ENCODE results near the gene RAET1L.
"Not testable (repeated sequence)": the region's sequence is repeated elsewhere in the genome, so short reads cannot be mapped to it uniquely, and the experiment has no call there.

The RAET1L gene

GRCh38 chr6:150005761-150006651 lies 19.3 kb downstream of the RAET1L start:
- peaks cover 5% of the 10 kb centered on the region for H3K4me1 ChIP-seq (ENCODE audit: insufficient read depth, low read length)
- H3K36me3 ChIP-seq (ENCODE audit: insufficient read depth, low read length), result no peaks in the 10 kb centered on the region
- peak overlapping the region; percentile 79 for H2AFZ ChIP-seq (ENCODE audit: low read depth, low read length)
- no peaks in the 10 kb centered on the region for H3K9me3 ChIP-seq (ENCODE audit: low read length)
- H3K4me3 ChIP-seq (ENCODE audit: low read length), result peak overlapping the region; percentile 58
- H3K27me3 ChIP-seq (ENCODE audit: insufficient read depth, low read length), result peaks cover 21% of the 10 kb centered on the region

DNA sequence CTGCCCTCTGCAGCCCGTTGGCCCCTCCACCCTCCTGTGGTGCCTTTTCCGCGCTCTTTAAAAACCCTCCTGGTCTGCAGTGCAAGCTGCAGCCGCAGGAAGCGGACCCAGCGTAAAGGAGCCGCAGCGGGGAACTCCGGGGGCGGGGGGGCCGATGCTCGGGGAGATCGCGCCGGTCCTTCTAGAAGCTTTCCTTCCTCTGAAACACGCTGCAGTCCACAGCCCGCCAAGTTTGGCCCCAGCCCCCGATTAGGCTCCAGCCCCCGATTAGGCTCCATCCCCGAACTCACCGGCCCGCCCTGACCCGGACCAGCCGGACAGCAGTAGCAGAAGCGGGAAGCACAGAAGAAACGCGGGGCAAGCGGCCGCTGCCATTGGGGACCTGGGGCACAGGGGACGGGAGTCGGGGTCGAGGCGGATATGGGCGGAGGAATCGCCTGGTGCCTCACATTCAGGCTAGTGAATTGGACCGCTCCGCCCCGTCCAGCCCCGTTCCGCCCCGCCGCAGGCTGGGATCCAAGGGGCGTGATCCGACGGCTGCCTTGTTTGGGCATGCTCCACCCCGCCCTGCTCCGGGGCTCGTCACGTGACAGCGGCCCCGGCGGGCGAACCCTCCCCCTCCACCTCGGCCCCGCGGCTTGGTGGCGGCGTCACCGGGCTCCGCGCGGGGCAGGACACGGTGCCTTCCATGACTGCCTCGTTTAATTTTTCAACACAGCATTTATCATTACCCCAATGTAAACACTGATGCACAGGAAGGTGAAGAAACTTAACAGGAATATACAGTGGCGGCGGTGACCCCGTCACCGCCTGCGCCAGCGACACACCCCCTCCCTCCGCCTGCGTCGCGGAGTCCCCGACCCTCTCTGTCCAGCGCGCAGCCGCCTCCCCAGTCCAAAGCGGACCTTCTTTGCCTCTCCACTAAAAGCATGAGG lies 20.3 kb downstream of the RAET1L start:
- Histone ChIP-seq H3K9me3 (ENCODE audit: low read length) (no peaks in the 10 kb centered on the region), H3K36me3 (ENCODE audit: insufficient read depth, low read length) (no peaks in the 10 kb centered on the region), H3K4me3 (ENCODE audit: low read length) (peak overlapping the region; percentile 58), H2AFZ (ENCODE audit: low read depth, low read length) (peak overlapping the region; percentile 79), H3K27me3 (ENCODE audit: insufficient read depth, low read length) (peaks cover 14% of the 10 kb centered on the region), H3K4me1 (ENCODE audit: insufficient read depth, low read length) (peaks cover 5% of the 10 kb centered on the region)

- H3K4me3 ChIP-seq (ENCODE audit: low read length), result peak overlapping the region; percentile 58
- H3K36me3 ChIP-seq (ENCODE audit: insufficient read depth, low read length), result no peaks in the 10 kb centered on the region
- H3K4me1 ChIP-seq (ENCODE audit: insufficient read depth, low read length), result peaks cover 5% of the 10 kb centered on the region
- H3K9me3 ChIP-seq (ENCODE audit: low read length), result no peaks in the 10 kb centered on the region
- peak overlapping the region; percentile 79 for H2AFZ ChIP-seq (ENCODE audit: low read depth, low read length)
- H3K27me3 ChIP-seq (ENCODE audit: insufficient read depth, low read length), result peaks cover 9% of the 10 kb centered on the region
Measured at GRCh38 chr6:150004101-150004782, 21.1 kb downstream of the RAET1L start.

GRCh38 chr6:150003599-150003998 lies 21.7 kb downstream of the RAET1L start:
- H3K9me3 ChIP-seq (ENCODE audit: low read length); H3K27me3 ChIP-seq (ENCODE audit: insufficient read depth, low read length); H3K36me3 ChIP-seq (ENCODE audit: insufficient read depth, low read length); H2AFZ ChIP-seq (ENCODE audit: low read depth, low read length); H3K4me1 ChIP-seq (ENCODE audit: insufficient read depth, low read length); H3K4me3 ChIP-seq (ENCODE audit: low read length): not testable (repeated sequence)

DNA sequence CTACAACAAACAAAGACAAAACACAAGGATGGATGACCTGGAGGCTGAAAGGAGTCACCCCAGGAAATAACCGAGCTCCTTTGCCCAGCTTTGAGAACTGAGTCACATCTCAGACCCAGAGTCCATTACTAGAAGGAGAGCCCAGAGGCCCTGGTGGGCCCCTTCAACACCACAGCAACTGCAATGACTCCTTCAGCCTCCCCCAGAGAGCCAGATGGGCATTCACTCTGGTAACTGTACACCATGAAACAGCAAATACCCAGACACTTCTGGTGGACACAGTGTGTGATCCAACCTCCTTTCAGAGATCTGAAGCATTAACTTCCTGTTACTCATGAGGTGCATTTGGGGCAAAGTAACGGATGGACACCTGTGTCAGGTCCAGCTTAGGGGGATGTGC lies 22.6 kb downstream of the RAET1L start:
- Histone ChIP-seq H2AFZ (ENCODE audit: low read depth, low read length) (no peak overlapping the region), H3K9me3 (ENCODE audit: low read length) (no peaks in the 10 kb centered on the region), H3K27me3 (ENCODE audit: insufficient read depth, low read length) (peaks cover 3% of the 10 kb centered on the region), H3K36me3 (ENCODE audit: insufficient read depth, low read length) (no peaks in the 10 kb centered on the region), H3K4me3 (ENCODE audit: low read length) (no peak overlapping the region), H3K4me1 (ENCODE audit: insufficient read depth, low read length) (peaks cover 5% of the 10 kb centered on the region)

DNA sequence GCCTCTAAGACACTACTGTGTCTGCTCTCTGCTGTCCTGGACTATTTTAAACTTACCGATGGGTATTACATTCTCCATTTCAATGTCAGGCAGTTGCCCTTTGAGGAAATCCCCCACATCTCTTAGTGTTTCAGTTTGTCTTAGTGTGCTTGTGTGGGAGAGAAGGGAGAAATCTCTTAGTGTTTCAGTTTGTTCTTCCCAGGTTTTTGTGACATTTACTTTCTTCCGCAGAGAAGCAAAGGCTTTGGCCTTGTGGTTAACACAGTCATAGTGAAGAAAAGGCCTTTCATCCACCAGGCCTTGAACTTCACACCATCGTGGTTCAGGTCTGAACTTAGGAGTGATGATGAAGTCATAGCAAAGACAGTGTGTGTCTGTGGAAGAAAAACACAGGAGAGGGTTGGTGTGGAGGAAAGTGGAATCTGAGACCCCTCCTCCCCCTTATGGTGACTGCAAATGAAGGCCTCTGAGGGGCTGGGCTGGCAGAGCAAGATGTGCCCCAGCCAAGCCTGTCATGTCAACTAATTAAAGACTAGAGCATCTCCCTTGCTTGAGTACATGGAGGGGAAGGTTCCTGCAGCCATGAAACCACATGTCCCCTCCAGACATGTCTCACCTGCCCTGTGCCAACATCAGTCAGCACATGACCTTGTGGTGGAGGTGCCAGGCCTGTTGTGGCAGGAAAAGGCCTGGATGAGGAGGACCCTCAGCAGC lies 23.9 kb downstream of the RAET1L start:
- peaks cover 2% of the 10 kb centered on the region for H3K27me3 ChIP-seq (ENCODE audit: insufficient read depth, low read length)
- H3K4me1 ChIP-seq (ENCODE audit: insufficient read depth, low read length), result peaks cover 5% of the 10 kb centered on the region
- H2AFZ ChIP-seq (ENCODE audit: low read depth, low read length), result no peak overlapping the region
- no peaks in the 10 kb centered on the region for H3K36me3 ChIP-seq (ENCODE audit: insufficient read depth, low read length)
- H3K4me3 ChIP-seq (ENCODE audit: low read length), result no peak overlapping the region
- H3K9me3 ChIP-seq (ENCODE audit: low read length), result no peaks in the 10 kb centered on the region

GRCh38 chr6:149999636-150000035 lies 25.7 kb downstream of the RAET1L start:
- Histone ChIP-seq H3K27me3 (ENCODE audit: insufficient read depth, low read length) (no peaks in the 10 kb centered on the region), H3K9me3 (ENCODE audit: low read length) (no peaks in the 10 kb centered on the region), H2AFZ (ENCODE audit: low read depth, low read length) (no peak overlapping the region), H3K36me3 (ENCODE audit: insufficient read depth, low read length) (no peaks in the 10 kb centered on the region), H3K4me1 (ENCODE audit: insufficient read depth, low read length) (peaks cover 5% of the 10 kb centered on the region), H3K4me3 (ENCODE audit: low read length) (no peak overlapping the region)

DNA sequence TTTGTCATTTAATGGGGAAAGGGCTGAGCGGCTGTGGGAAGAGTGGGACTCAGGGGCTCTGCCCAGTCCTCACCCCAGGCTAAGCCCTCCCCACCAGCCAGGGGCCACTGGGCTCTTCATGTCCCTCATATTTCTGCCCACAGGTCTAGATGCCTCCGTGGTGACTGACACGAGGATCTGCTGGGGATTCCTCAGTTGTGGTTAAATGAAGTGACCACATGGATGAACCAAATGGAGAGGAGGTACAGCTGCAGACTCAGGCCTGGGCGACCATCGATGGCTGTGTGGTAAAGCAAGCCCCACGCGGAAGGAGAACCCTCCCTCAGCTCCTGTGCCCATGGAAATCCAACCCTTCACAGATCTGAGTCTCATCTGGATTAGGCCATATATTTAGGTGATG lies 29.4 kb downstream of the RAET1L start:
- H3K27me3 ChIP-seq (ENCODE audit: insufficient read depth, low read length), result peaks cover 20% of the 10 kb centered on the region
- no peaks in the 10 kb centered on the region for H3K9me3 ChIP-seq (ENCODE audit: low read length)
- H3K4me3 ChIP-seq (ENCODE audit: low read length), result no peak overlapping the region
- H2AFZ ChIP-seq (ENCODE audit: low read depth, low read length), result no peak overlapping the region
- peaks cover 1% of the 10 kb centered on the region for H3K4me1 ChIP-seq (ENCODE audit: insufficient read depth, low read length)
- no peaks in the 10 kb centered on the region for H3K36me3 ChIP-seq (ENCODE audit: insufficient read depth, low read length)

GRCh38 chr6:149995235-149995750 lies 30.0 kb downstream of the RAET1L start:
- no peaks in the 10 kb centered on the region for H3K9me3 ChIP-seq (ENCODE audit: low read length)
- peaks cover 27% of the 10 kb centered on the region for H3K27me3 ChIP-seq (ENCODE audit: insufficient read depth, low read length)
- H3K4me1 ChIP-seq (ENCODE audit: insufficient read depth, low read length), result peaks cover 8% of the 10 kb centered on the region
- H3K4me3 ChIP-seq (ENCODE audit: low read length), result no peak overlapping the region
- H2AFZ ChIP-seq (ENCODE audit: low read depth, low read length), result no peak overlapping the region
- no peaks in the 10 kb centered on the region for H3K36me3 ChIP-seq (ENCODE audit: insufficient read depth, low read length)

- H3K9me3 ChIP-seq (ENCODE audit: low read length), result peaks cover 15% of the 10 kb centered on the region
- H3K36me3 ChIP-seq (ENCODE audit: insufficient read depth, low read length), result no peaks in the 10 kb centered on the region
- peaks cover 9% of the 10 kb centered on the region for H3K4me1 ChIP-seq (ENCODE audit: insufficient read depth, low read length)
- H2AFZ ChIP-seq (ENCODE audit: low read depth, low read length), result no peak overlapping the region
- peaks cover 55% of the 10 kb centered on the region for H3K27me3 ChIP-seq (ENCODE audit: insufficient read depth, low read length)
- no peak overlapping the region for H3K4me3 ChIP-seq (ENCODE audit: low read length)
Measured at GRCh38 chr6:149991838-149992237, 33.5 kb downstream of the RAET1L start.

DNA sequence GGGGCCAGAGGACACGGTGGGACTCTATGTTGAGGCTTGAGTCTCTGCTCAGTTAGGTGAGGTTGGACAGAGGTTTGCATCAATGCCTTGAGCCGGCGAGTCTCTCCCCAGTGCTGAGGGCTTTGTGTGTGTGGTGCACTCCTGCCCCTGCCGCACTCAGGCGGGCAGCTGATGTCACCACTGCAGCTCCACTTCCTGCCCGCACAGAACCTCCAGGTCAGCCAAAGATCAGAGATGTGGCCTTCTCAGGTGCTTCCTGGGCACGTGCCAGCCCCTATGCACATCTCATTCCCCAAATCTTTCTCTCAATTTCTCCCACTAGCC lies 33.9 kb downstream of the RAET1L start:
- peaks cover 59% of the 10 kb centered on the region for H3K27me3 ChIP-seq (ENCODE audit: insufficient read depth, low read length)
- not testable (repeated sequence) for H3K4me3 ChIP-seq (ENCODE audit: low read length)

DNA sequence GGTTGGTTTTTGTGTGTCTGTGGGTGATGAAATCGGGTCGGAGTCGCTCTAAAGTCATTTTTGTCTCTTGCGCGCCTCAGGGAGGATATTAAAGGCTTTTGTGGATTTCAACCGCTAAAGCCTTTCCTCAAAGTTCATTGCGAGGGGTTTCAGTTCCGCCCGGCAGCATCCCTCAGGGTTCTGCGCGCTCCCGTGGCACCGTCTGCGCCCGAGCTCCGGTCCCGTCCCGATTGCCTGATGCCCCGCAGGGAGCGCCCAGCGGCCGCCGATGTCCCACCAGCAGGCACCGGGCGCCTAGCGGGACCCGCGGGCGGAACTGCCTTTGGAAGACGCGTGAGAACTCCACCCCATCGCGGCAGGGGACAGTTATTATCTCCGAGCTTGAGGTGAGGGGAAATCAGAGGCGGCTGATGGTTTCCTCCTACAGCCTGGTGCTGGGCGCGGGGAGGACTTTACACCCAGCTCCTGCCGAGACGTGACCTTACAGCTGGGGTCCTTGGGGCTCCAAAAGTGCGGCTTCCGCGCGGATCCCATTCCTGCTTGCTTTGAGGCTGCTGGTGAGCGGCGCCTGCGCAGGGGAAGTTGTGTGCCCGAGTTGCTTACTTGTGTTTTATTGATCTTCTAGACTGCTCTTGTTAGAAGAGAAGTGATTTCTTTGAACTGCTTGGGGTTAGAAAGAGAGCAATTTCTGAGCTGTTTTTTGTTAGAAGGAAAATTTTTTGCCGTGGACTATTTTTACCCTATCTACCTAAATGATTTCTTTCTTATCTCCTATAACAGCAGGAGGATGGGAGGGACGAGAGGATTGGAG lies 34.5 kb downstream of the RAET1L start:
- H2AFZ ChIP-seq (ENCODE audit: low read depth, low read length), result peak overlapping the region; percentile 37
- peaks cover 65% of the 10 kb centered on the region for H3K27me3 ChIP-seq (ENCODE audit: insufficient read depth, low read length)
- H3K36me3 ChIP-seq (ENCODE audit: insufficient read depth, low read length), result no peaks in the 10 kb centered on the region
- H3K4me3 ChIP-seq (ENCODE audit: low read length), result peak overlapping the region; percentile 21
- H3K9me3 ChIP-seq (ENCODE audit: low read length), result peaks cover 18% of the 10 kb centered on the region
- peaks cover 9% of the 10 kb centered on the region for H3K4me1 ChIP-seq (ENCODE audit: insufficient read depth, low read length)

More for the DNA sequence above, 33.9 kb downstream of the RAET1L start:
- H2AFZ ChIP-seq (ENCODE audit: low read depth, low read length); H3K4me1 ChIP-seq (ENCODE audit: insufficient read depth, low read length); H3K36me3 ChIP-seq (ENCODE audit: insufficient read depth, low read length): not testable (repeated sequence)
- H3K9me3 ChIP-seq (ENCODE audit: low read length), result peaks cover 18% of the 10 kb centered on the region
